ENCODE data around the gene LPO.

Gene LPO

DNA sequence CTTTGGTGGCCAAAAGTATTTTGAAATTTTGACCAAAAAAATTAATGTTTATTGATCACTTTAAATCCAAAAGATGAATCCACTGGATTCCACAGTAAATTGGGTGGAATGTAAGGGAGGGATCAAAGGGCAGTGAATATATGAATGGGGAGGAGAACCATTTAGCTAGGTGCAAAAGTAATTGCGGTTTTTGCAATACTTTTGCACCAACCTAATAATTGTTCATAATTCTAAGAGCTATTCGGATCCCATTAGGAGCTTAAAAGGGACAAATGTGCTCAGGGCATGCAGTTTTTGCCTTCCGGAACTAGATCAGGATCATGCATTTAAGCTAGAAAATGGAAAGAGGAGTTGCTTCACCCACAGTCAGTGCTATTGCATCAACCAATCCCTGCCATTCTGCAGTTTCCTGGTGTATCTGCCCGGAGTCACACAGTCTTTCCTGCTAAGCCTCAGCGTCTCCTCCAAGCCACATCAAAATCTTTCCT lies at the start of gene LPO:
Gene LPO (plus strand): TSS at position 438 of the 488 bp plus-strand sequence. CDS start 4,396 bp downstream, outside the sequence.
- Histone ChIP-seq H3K27me3 (replicated peaks; ENCODE audit: control insufficient read depth, insufficient read depth, low read length) (peaks cover 52% of the 10 kb centered on the region), H3K36me3 (ENCODE audit: control insufficient read depth, insufficient read depth, low read length, severe bottlenecking) (no peaks in the 10 kb centered on the region), H3K9me3 (ENCODE audit: control insufficient read depth, low read length) (no peaks in the 10 kb centered on the region), H3K9ac (ENCODE audit: low read length) (no peak within 1 kb of the TSS), H3K4me1 (ENCODE audit: control insufficient read depth, insufficient read depth, low read length) (no peaks in the 10 kb centered on the region), H3K4me3 (ENCODE audit: low read length) (no peak within 1 kb of the TSS)
- no peak for DNase-seq (ENCODE audit: low read depth)

DNA sequence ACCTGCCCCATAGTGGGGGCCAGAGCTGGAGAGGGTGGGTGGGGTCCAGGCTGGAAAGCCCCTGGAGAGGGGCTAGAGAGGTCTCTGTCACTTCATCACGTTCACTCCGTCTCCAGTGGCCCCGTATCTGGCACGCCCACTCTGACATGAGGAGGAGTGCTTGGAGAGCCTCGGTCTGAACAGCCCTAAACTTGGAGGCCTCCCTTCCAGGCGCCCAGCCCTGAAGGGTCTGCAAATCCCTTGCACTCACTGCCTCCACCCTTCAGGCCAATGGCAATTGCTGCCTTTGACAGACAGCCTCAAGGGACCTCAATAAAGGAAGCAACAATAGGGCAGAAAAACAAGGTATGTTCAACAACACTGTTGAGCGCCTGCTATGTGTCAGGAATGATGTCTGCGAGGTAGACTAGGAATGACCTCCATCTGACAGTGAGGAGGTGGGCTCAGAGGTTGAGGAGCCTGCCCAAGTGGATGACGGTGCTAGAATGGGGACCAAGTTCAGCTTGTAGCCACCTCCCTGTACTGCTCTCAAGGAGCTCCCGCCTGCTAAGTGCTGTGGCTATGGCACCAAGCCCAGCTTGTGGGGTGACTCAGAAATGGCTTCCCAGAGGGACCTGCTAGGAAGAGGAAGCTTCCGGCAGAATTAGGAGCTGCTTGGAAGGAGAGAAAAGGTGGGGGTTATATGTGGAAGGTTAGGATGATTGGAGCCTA lies 48.8 kb upstream of the LPO start:
- no peak overlapping the region for H3K9ac ChIP-seq (ENCODE audit: low read length)
- H3K4me1 ChIP-seq (ENCODE audit: control insufficient read depth, insufficient read depth, low read length), result peaks cover 11% of the 10 kb centered on the region
- no peaks in the 10 kb centered on the region for H3K36me3 ChIP-seq (ENCODE audit: control insufficient read depth, insufficient read depth, low read length, severe bottlenecking)
- peaks cover 62% of the 10 kb centered on the region for H3K27me3 ChIP-seq (replicated peaks; ENCODE audit: control insufficient read depth, insufficient read depth, low read length)
- no peak overlapping the region for H3K4me3 ChIP-seq (ENCODE audit: low read length)
- DNase-seq (ENCODE audit: low read depth), result peak; percentile 54
- H3K9me3 ChIP-seq (ENCODE audit: control insufficient read depth, low read length), result no peaks in the 10 kb centered on the region

GRCh38 chr17:58191241-58191896 lies 47.0 kb upstream of the LPO start:
- H3K4me1 ChIP-seq (ENCODE audit: control insufficient read depth, insufficient read depth, low read length), result peaks cover 11% of the 10 kb centered on the region
- DNase-seq (ENCODE audit: low read depth), result no peak
- H3K4me3 ChIP-seq (ENCODE audit: low read length), result no peak overlapping the region

GRCh38 chr17:58192612-58193011 lies 45.8 kb upstream of the LPO start, which contains the start of gene EPX:
Gene EPX, plus strand, starts transcription at chr17:58192726. Its CDS starts 121 bp downstream, at chr17:58192847.
- Histone ChIP-seq H3K4me3 (ENCODE audit: low read length) (no peak within 1 kb of the TSS), H3K9ac (ENCODE audit: low read length) (no peak within 1 kb of the TSS), H3K4me1 (ENCODE audit: control insufficient read depth, insufficient read depth, low read length) (peaks cover 11% of the 10 kb centered on the region), H3K9me3 (ENCODE audit: control insufficient read depth, low read length) (no peaks in the 10 kb centered on the region), H3K36me3 (ENCODE audit: control insufficient read depth, insufficient read depth, low read length, severe bottlenecking) (no peaks in the 10 kb centered on the region), H3K27me3 (replicated peaks; ENCODE audit: control insufficient read depth, insufficient read depth, low read length) (peaks cover 71% of the 10 kb centered on the region)
- no peak for DNase-seq (ENCODE audit: low read depth)

More at GRCh38 chr17:58191241-58191896, 47.0 kb upstream of the LPO start:
- H3K36me3 ChIP-seq (ENCODE audit: control insufficient read depth, insufficient read depth, low read length, severe bottlenecking), result no peaks in the 10 kb centered on the region
- H3K27me3 ChIP-seq (replicated peaks; ENCODE audit: control insufficient read depth, insufficient read depth, low read length), result peaks cover 69% of the 10 kb centered on the region
- H3K9ac ChIP-seq (ENCODE audit: low read length), result no peak overlapping the region
- H3K9me3 ChIP-seq (ENCODE audit: control insufficient read depth, low read length), result no peaks in the 10 kb centered on the region

DNA sequence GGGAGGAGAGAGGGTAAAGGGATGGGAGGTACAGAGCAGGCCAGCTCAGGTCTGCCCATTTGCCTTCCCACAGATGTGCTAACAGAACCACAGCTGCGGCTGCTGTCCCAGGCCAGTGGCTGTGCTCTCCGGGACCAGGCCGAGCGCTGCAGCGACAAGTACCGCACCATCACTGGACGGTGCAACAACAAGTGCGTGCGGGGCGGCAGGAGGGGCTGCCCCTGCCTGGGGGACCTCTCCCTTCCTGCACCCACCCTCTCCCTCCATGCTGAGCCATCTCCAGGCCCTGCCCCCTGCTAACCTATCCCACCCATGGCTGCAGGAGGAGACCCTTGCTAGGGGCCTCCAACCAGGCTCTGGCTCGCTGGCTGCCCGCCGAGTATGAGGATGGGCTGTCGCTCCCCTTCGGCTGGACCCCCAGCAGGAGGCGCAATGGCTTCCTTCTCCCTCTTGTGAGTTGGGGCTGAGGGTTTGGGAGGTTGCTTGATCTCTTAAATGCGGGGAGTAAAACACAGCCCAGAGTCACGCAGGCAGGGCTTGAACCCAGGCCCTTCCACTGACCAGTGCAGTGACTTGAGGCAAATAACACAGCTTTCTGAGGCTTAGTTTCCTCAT lies 44.6 kb upstream of the LPO start:
- DNase-seq (ENCODE audit: low read depth), result no peak

GRCh38 chr17:58195518-58196123 lies 42.8 kb upstream of the LPO start:
- H3K36me3 ChIP-seq (ENCODE audit: control insufficient read depth, insufficient read depth, low read length, severe bottlenecking), result no peaks in the 10 kb centered on the region
- no peak overlapping the region for H3K4me3 ChIP-seq (ENCODE audit: low read length)
- H3K9ac ChIP-seq (ENCODE audit: low read length), result no peak overlapping the region
- DNase-seq (ENCODE audit: low read depth), result no peak
- H3K4me1 ChIP-seq (ENCODE audit: control insufficient read depth, insufficient read depth, low read length), result no peaks in the 10 kb centered on the region
- H3K9me3 ChIP-seq (ENCODE audit: control insufficient read depth, low read length), result no peaks in the 10 kb centered on the region
- H3K27me3 ChIP-seq (replicated peaks; ENCODE audit: control insufficient read depth, insufficient read depth, low read length), result peaks cover 87% of the 10 kb centered on the region

More for the DNA sequence above, 44.6 kb upstream of the LPO start:
- H3K27me3 ChIP-seq (replicated peaks; ENCODE audit: control insufficient read depth, insufficient read depth, low read length), result peaks cover 73% of the 10 kb centered on the region
- no peaks in the 10 kb centered on the region for H3K36me3 ChIP-seq (ENCODE audit: control insufficient read depth, insufficient read depth, low read length, severe bottlenecking)
- H3K4me1 ChIP-seq (ENCODE audit: control insufficient read depth, insufficient read depth, low read length), result peaks cover 11% of the 10 kb centered on the region
- no peaks in the 10 kb centered on the region for H3K9me3 ChIP-seq (ENCODE audit: control insufficient read depth, low read length)
- no peak overlapping the region for H3K4me3 ChIP-seq (ENCODE audit: low read length)
- H3K9ac ChIP-seq (ENCODE audit: low read length), result no peak overlapping the region

- no peaks in the 10 kb centered on the region for H3K4me1 ChIP-seq (ENCODE audit: control insufficient read depth, insufficient read depth, low read length)
- H3K27me3 ChIP-seq (replicated peaks; ENCODE audit: control insufficient read depth, insufficient read depth, low read length), result peaks cover 79% of the 10 kb centered on the region
- H3K9me3 ChIP-seq (ENCODE audit: control insufficient read depth, low read length), result no peaks in the 10 kb centered on the region
- H3K4me3 ChIP-seq (ENCODE audit: low read length), result no peak overlapping the region
- no peaks in the 10 kb centered on the region for H3K36me3 ChIP-seq (ENCODE audit: control insufficient read depth, insufficient read depth, low read length, severe bottlenecking)
- H3K9ac ChIP-seq (ENCODE audit: low read length), result no peak overlapping the region
- DNase-seq (ENCODE audit: low read depth), result no peak
Observed at GRCh38 chr17:58196610-58197009, 41.8 kb upstream of the LPO start.

DNA sequence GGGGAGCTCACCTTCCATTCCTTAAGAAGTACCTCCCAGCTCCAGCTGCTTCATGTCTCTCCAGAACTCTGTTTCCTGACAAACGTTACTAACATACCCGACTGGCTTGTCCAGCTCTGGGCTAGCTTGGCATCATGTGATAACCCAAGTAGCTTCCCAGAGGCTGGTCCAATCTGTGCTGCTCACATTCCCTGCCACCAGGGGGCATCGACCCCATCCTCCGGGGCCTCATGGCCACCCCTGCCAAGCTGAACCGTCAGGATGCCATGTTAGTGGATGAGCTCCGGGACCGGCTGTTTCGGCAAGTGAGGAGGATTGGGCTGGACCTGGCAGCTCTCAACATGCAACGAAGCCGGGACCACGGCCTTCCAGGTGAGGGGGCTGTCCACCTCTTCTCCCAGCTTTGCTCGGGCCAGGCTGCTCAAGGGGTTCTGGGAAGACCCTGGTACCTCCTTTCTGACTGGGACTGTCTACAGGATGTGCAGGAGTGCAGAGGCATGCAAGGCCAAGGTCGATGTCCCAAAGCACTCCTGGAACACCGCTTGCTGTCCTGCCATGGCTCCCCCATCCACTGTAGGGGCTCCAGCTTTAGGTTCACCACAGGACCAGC lies 38.3 kb upstream of the LPO start:
- no peak overlapping the region for H3K9ac ChIP-seq (ENCODE audit: low read length)
- no peaks in the 10 kb centered on the region for H3K4me1 ChIP-seq (ENCODE audit: control insufficient read depth, insufficient read depth, low read length)
- peaks cover 48% of the 10 kb centered on the region for H3K27me3 ChIP-seq (replicated peaks; ENCODE audit: control insufficient read depth, insufficient read depth, low read length)
- H3K9me3 ChIP-seq (ENCODE audit: control insufficient read depth, low read length), result no peaks in the 10 kb centered on the region
- H3K4me3 ChIP-seq (ENCODE audit: low read length), result no peak overlapping the region
- H3K36me3 ChIP-seq (ENCODE audit: control insufficient read depth, insufficient read depth, low read length, severe bottlenecking), result no peaks in the 10 kb centered on the region
- DNase-seq (ENCODE audit: low read depth), result peak; percentile 26

- no peaks in the 10 kb centered on the region for H3K9me3 ChIP-seq (ENCODE audit: control insufficient read depth, low read length)
- no peaks in the 10 kb centered on the region for H3K4me1 ChIP-seq (ENCODE audit: control insufficient read depth, insufficient read depth, low read length)
- peaks cover 16% of the 10 kb centered on the region for H3K36me3 ChIP-seq (ENCODE audit: control insufficient read depth, insufficient read depth, low read length, severe bottlenecking)
- no peak overlapping the region for H3K4me3 ChIP-seq (ENCODE audit: low read length)
- no peak overlapping the region for H3K9ac ChIP-seq (ENCODE audit: low read length)
- no peak for DNase-seq (ENCODE audit: low read depth)
- peaks cover 29% of the 10 kb centered on the region for H3K27me3 ChIP-seq (replicated peaks; ENCODE audit: control insufficient read depth, insufficient read depth, low read length)
Observed at GRCh38 chr17:58202859-58203258, 35.5 kb upstream of the LPO start.

- no peaks in the 10 kb centered on the region for H3K4me1 ChIP-seq (ENCODE audit: control insufficient read depth, insufficient read depth, low read length)
- H3K27me3 ChIP-seq (replicated peaks; ENCODE audit: control insufficient read depth, insufficient read depth, low read length), result peaks cover 10% of the 10 kb centered on the region
- peaks cover 29% of the 10 kb centered on the region for H3K36me3 ChIP-seq (ENCODE audit: control insufficient read depth, insufficient read depth, low read length, severe bottlenecking)
- DNase-seq (ENCODE audit: low read depth), result no peak
- no peak overlapping the region for H3K4me3 ChIP-seq (ENCODE audit: low read length)
- no peaks in the 10 kb centered on the region for H3K9me3 ChIP-seq (ENCODE audit: control insufficient read depth, low read length)
- no peak overlapping the region for H3K9ac ChIP-seq (ENCODE audit: low read length)
Observed at GRCh38 chr17:58204796-58205195, 33.6 kb upstream of the LPO start.
